ENCODE results near the gene MRPL27. TPM values are rescaled to one million over a fixed set of nuclear protein-coding genes. Genes with fewer than 3 reads are reported as not detected.

Gene MRPL27
- total RNA-seq, 1 donor from 2014 or later: 57.5 TPM

DNA sequence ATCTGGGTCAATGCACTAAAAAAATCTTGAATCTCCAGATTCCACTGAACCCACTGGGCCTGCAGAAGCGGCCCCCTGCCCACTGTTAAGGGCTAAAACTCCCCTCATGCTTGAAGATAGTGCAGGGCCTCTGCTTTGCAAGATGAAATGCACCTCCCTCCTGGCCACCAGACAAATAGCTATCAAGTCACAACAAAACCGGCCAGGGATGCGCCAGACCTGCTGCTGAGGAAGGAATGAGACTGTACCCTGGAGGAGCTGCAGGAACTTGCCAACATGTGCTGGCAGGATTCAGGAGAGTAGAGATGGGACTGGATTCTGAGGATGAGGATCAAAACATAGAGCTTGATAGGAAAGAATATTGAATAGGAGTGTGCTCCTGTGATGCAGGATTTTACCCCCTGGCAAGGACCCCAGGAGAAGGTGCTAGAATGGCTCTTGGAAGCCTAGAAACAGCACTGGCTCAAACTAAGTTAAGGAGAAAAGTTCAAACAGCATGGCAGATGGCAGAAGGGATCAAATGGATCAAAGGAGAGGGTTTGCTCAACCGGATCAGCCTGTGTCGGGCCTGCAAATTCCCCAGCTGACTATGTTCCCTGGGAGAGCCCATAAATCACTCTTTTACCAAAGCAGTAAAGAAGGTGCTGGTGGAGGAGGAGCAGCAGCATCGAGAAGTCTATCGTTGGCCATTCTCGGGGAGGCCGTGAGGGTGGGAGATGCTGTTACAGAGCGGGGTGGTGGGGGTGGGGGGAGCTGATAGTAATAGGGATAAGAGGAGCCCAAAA lies 54.3 kb downstream of the MRPL27 start:
- no peak overlapping the region for H3K4me3 Mint-ChIP-seq

More for the DNA sequence above, 54.3 kb downstream of the MRPL27 start:
- Mint-ChIP-seq H3K27ac (no peak overlapping the region), H3K9me3 (no peaks in the 10 kb centered on the region), H3K36me3 (no peaks in the 10 kb centered on the region), H3K27me3 (ENCODE audit: low read depth) (no peaks in the 10 kb centered on the region), H3K4me1 (peaks cover 24% of the 10 kb centered on the region)
- TF ChIP-seq, protein P1, sequence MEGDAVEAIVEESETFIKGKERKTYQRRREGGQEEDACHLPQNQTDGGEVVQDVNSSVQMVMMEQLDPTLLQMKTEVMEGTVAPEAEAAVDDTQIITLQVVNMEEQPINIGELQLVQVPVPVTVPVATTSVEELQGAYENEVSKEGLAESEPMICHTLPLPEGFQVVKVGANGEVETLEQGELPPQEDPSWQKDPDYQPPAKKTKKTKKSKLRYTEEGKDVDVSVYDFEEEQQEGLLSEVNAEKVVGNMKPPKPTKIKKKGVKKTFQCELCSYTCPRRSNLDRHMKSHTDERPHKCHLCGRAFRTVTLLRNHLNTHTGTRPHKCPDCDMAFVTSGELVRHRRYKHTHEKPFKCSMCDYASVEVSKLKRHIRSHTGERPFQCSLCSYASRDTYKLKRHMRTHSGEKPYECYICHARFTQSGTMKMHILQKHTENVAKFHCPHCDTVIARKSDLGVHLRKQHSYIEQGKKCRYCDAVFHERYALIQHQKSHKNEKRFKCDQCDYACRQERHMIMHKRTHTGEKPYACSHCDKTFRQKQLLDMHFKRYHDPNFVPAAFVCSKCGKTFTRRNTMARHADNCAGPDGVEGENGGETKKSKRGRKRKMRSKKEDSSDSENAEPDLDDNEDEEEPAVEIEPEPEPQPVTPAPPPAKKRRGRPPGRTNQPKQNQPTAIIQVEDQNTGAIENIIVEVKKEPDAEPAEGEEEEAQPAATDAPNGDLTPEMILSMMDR (IDR thresholded peaks at IDR 0.05; ENCODE audit: unreplicated experiment): no peak
- no peak for DNase-seq (ENCODE audit: low spot score in 2 of 2, unreplicated experiment in 2 of 2)

Other genes starting within 250 kb of the MRPL27 start
- 17.3 to 20.0 TPM (median 19.4 TPM) in 3 replicates for gene SAMD14, start 243.0 kb downstream of the MRPL27 start, total RNA-seq
- 56.4 to 58.6 TPM (median 56.6 TPM) in 3 replicates for gene PPP1R9B, start 222.5 kb downstream of the MRPL27 start, total RNA-seq
- not detected in 3 replicates for gene SGCA, start 207.2 kb downstream of the MRPL27 start, total RNA-seq
- gene COL1A1, start 171.6 kb downstream of the MRPL27 start, total RNA-seq: 3,780 to 4,004 TPM (median 3,972 TPM) in 3 replicates
- gene TMEM92, start 98.7 kb downstream of the MRPL27 start, total RNA-seq: 2.7 to 3.9 TPM (median 3.6 TPM) in 3 replicates
- 32.3 to 35.3 TPM (median 33.3 TPM) in 3 replicates for gene XYLT2, start 27.1 kb downstream of the MRPL27 start, total RNA-seq
- 7.8 to 11.6 TPM (median 10.3 TPM) in 3 replicates for gene EME1, start within 50 bp of the MRPL27 start, total RNA-seq
- 60.7 to 65.1 TPM (median 63.5 TPM) in 3 replicates for gene LRRC59, start 24.3 kb upstream of the MRPL27 start, total RNA-seq
- gene ACSF2, start 53.0 kb upstream of the MRPL27 start, total RNA-seq: 107 to 113 TPM (median 112 TPM) in 3 replicates
- not detected in 3 replicates for gene CHAD, start 95.7 kb upstream of the MRPL27 start, total RNA-seq
- 40.1 to 40.8 TPM (median 40.7 TPM) in 3 replicates for gene RSAD1, start 105.7 kb upstream of the MRPL27 start, total RNA-seq
- gene MYCBPAP, start 135.3 kb upstream of the MRPL27 start, total RNA-seq: 5.1 to 6.5 TPM (median 6.1 TPM) in 3 replicates
- gene EPN3, start 159.6 kb upstream of the MRPL27 start, total RNA-seq: 14.2 to 15.1 TPM (median 14.7 TPM) in 3 replicates
- 71.3 to 71.7 TPM (median 71.4 TPM) in 3 replicates for gene SPATA20, start 174.0 kb upstream of the MRPL27 start, total RNA-seq
- 26.1 to 29.0 TPM (median 26.9 TPM) in 3 replicates for gene CACNA1G, start 187.5 kb upstream of the MRPL27 start, total RNA-seq

Data from mesothelial cell of epicardium (in vitro differentiated cells).